ENCODE measurements around the gene DUOX1. TPM values are rescaled to one million over a fixed set of nuclear protein-coding genes. Genes with fewer than 3 reads are reported as not detected.
"Not testable (repeated sequence)": the region's sequence is repeated elsewhere in the genome, so short reads cannot be mapped to it uniquely, and the experiment has no call there.

The DUOX1 gene
- total RNA-seq, 1 experiment from 2014 or later = not detected

GRCh38 chr15:45121706-45122417 lies 7.9 kb upstream of the DUOX1 start:
- peak; percentile 64 for DNase-seq (ENCODE audit: low read depth)

DNA sequence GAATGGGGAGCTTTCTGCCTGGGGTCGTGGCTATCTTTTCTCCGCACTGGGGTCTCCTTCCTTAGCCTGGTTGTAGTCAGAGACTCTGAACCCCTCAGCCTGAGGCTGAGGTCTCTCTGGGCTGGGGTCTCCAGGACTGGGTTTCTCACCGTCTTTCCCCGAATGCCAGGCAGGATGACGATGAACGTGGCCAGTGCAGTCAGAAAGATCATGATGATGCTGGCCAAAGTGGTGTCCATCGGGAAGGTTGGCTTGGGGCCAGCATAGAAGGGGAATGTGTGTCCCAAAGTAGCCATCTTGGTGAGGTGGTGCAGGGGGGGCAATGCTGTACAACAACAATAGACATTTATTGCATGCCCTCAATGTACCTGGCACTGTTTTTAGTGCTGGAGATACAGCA lies 7.1 kb upstream of the DUOX1 start:
- DNase-seq (ENCODE audit: low read depth) = no peak

GRCh38 chr15:45123397-45123796 lies 6.4 kb upstream of the DUOX1 start:
- no peak for DNase-seq (ENCODE audit: low read depth)

GRCh38 chr15:45126535-45127158 lies 3.1 kb upstream of the DUOX1 start:
- peak; percentile 26 for DNase-seq (ENCODE audit: low read depth)

GRCh38 chr15:45128971-45129639 lies 689 bp upstream of the DUOX1 start:
- DNase-seq (ENCODE audit: low read depth) = no peak

GRCh38 chr15:45130291-45131000 lies 652 bp downstream of the DUOX1 start:
- no peak for DNase-seq (ENCODE audit: low read depth)

DNA sequence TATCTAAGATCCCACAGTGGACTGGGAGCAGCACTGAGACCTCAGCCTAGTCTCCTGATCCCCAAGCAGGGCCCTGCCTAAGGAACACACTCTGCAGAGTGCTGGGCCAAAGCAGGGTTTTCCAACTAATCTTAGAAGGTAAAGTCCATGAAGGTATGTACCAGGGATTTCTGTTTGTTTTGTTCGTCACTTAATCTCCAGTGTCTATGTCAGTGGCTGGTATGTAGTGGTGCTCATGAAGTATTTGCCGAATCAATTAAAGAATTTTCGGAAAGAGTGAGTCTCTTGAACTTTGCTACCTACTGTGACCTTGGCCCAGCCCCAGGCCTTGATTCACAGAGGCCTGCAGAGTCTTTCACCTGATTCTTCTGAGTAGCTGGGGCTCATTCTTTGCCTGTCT lies 1.7 kb downstream of the DUOX1 start:
- DNase-seq (ENCODE audit: low read depth) = no peak

GRCh38 chr15:45132844-45133560 lies 3.2 kb downstream of the DUOX1 start:
- DNase-seq (ENCODE audit: low read depth) = no peak

DNA sequence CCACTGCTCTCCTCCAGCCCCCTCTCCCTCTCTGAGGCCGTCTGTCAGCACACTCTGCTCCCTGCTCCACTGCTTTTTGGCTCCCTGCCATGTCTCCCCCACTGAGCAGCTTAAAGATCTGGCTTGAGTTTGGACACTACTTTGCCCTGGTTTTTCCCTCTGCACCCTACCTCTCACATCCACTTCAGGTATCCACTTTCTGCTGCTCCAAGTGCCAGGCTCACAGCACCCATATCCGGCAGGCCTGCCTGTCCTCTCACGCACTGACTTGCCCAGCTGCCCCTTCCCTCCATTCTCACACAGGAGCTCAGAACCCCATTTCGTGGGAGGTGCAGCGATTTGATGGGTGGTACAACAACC lies 3.7 kb downstream of the DUOX1 start:
- DNase-seq (ENCODE audit: low read depth) = no peak

GRCh38 chr15:45134046-45134445 lies 4.3 kb downstream of the DUOX1 start:
- no peak for DNase-seq (ENCODE audit: low read depth)

DNA sequence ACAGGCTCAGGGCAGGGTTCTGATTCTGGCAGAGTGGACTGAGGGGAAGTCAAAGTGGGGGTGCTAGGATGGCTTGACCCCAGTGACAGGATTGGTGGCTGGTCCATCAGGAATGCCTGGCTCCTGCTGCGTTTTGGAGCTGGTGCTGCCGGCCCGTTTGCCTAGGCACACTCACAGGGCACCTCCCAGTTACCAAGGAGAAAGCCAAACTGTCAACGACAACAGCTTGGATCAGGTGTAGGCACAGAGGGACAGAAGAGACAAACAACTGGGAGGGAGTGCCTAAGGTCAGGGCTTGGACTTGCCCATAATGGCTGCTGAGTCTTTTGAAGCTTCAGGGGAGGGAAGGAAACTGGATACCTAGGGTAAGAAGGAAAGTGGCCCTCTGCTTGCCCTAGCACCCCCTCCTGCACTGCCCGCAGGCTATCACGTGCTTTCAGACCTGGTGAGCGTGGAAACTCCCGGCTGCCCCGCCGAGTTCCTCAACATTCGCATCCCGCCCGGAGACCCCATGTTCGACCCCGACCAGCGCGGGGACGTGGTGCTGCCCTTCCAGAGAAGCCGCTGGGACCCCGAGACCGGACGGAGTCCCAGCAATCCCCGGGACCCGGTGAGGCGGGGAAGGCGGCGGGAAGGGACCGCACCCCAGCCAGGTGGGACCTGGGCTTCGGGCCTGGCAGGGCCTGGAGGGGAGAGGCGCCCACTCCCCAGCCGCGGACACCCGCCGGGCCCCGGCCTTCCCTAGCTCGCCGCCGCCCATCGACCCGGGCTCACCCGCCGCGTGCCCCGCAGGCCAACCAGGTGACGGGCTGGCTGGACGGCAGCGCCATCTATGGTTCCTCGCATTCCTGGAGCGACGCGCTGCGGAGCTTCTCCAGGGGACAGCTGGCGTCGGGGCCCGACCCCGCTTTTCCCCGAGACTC lies 5.1 kb downstream of the DUOX1 start:
- no peak for DNase-seq (ENCODE audit: low read depth)

- DNase-seq (ENCODE audit: low read depth) = not testable (repeated sequence)
Observed at GRCh38 chr15:45135705-45136377, 6.0 kb downstream of the DUOX1 start.

DNA sequence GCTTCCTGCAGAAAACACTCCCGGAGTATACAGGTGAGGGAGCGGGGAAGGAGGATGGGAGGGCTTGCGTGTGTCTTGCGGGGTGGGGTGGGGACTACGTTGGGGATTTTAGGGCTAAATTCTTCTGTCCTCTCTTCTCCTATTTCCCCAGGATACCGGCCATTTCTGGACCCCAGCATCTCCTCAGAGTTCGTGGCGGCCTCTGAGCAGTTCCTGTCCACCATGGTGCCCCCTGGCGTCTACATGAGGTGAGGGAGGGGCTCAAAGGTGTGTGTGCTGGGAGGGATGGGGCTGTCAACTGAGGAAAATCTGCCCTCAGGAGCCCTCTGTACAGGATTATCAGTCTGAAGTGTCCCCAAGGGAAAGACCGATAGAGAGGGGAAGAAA lies 6.6 kb downstream of the DUOX1 start:
- no peak for DNase-seq (ENCODE audit: low read depth)

DNA sequence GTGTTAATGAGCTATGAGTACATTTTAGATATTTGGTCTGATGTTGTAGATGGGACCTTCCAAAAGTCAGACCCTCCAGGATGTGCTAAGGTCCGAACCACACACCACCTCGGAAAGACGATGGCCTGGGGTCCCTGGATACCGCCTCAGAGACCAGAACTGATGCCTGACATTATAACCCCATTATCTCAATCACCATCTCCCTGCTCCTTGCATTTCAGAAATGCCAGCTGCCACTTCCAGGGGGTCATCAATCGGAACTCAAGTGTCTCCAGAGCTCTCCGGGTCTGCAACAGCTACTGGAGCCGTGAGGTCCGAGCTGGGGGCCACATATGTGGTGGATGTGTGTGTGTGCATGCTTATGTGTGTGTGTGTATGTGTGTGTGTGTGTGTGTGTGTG lies 7.9 kb downstream of the DUOX1 start:
- DNase-seq (ENCODE audit: low read depth) = no peak

DNA sequence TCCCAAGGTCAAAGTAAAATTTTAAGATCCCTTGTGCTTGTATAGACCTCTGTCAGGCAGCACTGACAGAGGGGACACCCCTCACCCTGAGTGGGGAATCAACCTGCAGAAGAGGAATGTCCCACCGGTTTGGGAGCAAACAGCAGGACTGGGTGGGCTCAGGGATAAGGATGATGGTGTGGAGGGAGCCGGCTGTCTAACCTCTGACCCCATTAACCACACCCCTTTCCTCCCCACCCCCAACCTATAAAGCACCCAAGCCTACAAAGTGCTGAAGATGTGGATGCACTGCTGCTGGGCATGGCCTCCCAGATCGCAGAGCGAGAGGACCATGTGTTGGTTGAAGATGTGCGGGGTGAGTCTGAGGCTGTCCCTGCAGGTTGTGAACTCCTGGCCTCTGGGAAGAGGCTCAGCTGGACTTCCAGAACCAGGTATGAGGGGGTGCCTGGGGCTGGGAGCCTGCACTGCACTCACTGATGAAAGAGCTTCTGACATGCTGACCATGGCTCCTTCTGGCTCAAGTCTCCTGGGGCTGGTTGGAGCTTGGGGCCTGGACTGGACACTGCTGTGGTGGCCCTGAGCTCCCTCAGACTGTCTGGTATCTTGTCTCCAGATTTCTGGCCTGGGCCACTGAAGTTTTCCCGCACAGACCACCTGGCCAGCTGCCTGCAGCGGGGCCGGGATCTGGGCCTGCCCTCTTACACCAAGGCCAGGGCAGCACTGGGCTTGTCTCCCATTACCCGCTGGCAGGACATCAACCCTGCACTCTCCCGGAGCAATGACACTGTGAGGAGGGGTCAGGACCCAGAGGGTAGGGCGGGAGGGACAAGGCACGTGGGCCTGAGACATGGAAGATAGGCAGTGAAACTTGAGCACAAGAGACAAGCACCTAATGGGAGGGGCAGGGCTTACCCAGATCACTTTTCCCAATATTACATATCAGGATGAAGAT lies 9.3 kb downstream of the DUOX1 start:
- no peak for DNase-seq (ENCODE audit: low read depth)

- DNase-seq (ENCODE audit: low read depth) = no peak
Observed at GRCh38 chr15:45139770-45140169, 10.0 kb downstream of the DUOX1 start.

- DNase-seq (ENCODE audit: low read depth) = no peak
Observed at GRCh38 chr15:45140557-45141250, 10.9 kb downstream of the DUOX1 start.

- DNase-seq (ENCODE audit: low read depth) = no peak
Observed at GRCh38 chr15:45141386-45141785, 11.6 kb downstream of the DUOX1 start.

Data from RPMI7951 (cell line).